ENCODE results near the gene ARHGEF12.

The ARHGEF12 gene

GRCh38 chr11:120339394-120339890 is 3.2 kb downstream of the ARHGEF12 start:
- DNase-seq (ENCODE audit: low read depth), result no peak

- no peak for DNase-seq (ENCODE audit: low read depth)
These were observed 4.3 kb downstream of the ARHGEF12 start for GRCh38 chr11:120340529-120340928.

DNA sequence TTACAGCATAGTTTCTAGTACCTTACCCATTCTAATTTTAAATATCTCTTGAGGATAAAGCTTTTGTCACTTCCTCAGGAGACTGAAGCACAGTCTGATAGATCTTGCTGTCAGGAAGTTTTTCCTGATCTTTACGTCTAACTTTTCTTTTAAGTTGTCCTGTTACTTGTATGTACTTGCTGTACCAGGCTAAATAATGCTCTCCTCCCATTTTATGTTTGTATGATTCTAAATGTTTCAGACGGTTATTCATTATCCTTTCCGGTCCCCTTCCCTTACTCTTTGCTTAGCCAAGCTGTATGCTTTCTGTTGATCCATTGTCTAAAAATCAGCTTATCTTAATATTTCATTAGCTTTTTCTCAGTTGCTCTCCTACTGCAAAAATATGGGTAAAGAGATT is 6.0 kb downstream of the ARHGEF12 start:
- no peak for DNase-seq (ENCODE audit: low read depth)

DNA sequence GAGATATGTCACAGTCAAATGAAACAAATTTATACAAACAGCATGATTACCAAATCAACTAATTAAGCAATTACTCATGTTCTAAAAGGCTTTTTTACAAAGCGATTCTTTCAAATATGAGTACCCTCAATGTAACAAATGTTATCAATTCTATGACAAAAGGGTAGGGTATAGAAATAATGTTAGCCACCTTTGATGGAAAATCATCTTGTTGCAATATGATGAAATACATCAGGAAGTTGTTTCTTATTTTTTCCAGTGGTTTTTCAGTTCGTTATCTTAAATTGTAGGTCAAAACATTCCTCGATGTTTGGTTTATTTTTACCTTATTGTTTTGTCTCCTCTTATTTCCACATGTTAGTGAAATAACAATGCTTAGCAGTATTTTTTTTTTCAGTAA is 6.5 kb downstream of the ARHGEF12 start:
- no peak for DNase-seq (ENCODE audit: low read depth)

- DNase-seq (ENCODE audit: low read depth), result no peak
These were observed 7.2 kb downstream of the ARHGEF12 start for GRCh38 chr11:120343429-120343828.

- no peak for DNase-seq (ENCODE audit: low read depth)
These were observed 8.2 kb downstream of the ARHGEF12 start for GRCh38 chr11:120344302-120345004.

GRCh38 chr11:120346233-120346632 is 10.0 kb downstream of the ARHGEF12 start:
- no peak for DNase-seq (ENCODE audit: low read depth)

DNA sequence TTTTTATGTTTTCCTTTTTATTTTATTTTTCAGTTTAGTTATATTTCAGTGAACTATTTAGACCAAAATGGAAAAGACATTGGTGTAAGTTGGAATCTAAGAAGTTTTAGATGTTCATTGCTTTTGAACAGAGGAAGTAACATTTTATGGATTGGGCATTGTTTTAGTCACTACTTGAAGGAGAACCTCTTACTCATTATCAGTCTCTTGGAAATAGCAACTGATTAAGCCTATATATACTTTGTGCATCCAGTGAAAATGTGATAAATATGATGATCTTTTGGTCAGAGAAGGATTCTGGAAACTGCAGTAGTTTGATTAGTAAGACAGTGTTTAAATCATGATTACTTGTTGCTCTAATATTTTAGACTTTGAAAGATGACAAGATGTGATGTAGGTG is 14.4 kb downstream of the ARHGEF12 start:
- DNase-seq (ENCODE audit: low read depth), result no peak

GRCh38 chr11:120352405-120352804 is 16.2 kb downstream of the ARHGEF12 start:
- DNase-seq (ENCODE audit: low read depth), result no peak

GRCh38 chr11:120354068-120354467 is 17.9 kb downstream of the ARHGEF12 start:
- DNase-seq (ENCODE audit: low read depth), result no peak

DNA sequence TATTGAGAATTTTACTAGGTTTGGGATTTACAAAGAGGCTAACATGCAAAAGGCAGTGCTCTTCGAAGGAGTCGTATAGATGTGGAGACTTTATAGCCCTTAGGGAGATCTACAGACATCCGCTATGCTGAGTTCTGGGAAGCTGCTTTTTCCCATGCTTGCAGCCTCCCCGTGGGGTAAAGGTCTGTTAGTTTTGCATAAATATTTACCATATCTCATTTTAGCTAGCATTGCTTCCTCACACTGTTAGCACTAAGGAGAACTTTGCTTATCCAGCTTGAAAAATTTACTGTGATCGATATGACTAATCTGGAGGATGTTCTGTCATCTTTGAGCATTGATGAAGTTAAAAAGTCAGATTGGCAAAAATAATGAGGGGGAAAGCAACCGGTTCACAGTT is 18.6 kb downstream of the ARHGEF12 start:
- DNase-seq (ENCODE audit: low read depth), result no peak

GRCh38 chr11:120357620-120358019 is 21.4 kb downstream of the ARHGEF12 start:
- DNase-seq (ENCODE audit: low read depth), result no peak

DNA sequence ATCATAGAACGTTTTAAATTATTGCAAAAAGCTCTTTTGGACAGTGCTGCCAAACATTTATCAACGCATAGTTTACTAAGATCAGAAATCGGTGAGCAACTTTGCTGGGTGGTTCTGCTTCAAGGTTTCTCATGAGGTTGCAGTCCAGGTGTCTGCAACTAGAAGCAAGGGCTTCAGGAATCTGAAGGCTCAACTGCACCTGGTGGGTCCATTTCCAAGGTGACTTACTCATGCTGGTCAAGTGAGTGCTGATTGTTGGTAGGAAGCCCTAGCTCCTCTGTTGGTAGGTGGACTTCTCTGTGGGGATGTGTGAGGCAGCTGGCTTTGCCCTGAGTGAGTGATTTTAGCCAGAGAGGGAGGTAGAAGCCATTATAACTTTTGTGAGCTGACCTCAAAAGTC is 22.5 kb downstream of the ARHGEF12 start:
- DNase-seq (ENCODE audit: low read depth), result no peak

- no peak for DNase-seq (ENCODE audit: low read depth)
These were observed 27.2 kb downstream of the ARHGEF12 start for GRCh38 chr11:120363436-120363835.

- DNase-seq (ENCODE audit: low read depth), result no peak
These were observed 29.3 kb downstream of the ARHGEF12 start for GRCh38 chr11:120365512-120365911.

- no peak for DNase-seq (ENCODE audit: low read depth)
These were observed 36.1 kb downstream of the ARHGEF12 start for GRCh38 chr11:120372296-120372695.

- no peak for DNase-seq (ENCODE audit: low read depth)
These were observed 38.9 kb downstream of the ARHGEF12 start for GRCh38 chr11:120375076-120375475.

- DNase-seq (ENCODE audit: low read depth), result no peak
These were observed 40.5 kb downstream of the ARHGEF12 start for GRCh38 chr11:120376547-120377182.

GRCh38 chr11:120378474-120378873 is 42.3 kb downstream of the ARHGEF12 start:
- DNase-seq (ENCODE audit: low read depth), result no peak

GRCh38 chr11:120381401-120381800 is 45.2 kb downstream of the ARHGEF12 start:
- DNase-seq (ENCODE audit: low read depth), result no peak

DNA sequence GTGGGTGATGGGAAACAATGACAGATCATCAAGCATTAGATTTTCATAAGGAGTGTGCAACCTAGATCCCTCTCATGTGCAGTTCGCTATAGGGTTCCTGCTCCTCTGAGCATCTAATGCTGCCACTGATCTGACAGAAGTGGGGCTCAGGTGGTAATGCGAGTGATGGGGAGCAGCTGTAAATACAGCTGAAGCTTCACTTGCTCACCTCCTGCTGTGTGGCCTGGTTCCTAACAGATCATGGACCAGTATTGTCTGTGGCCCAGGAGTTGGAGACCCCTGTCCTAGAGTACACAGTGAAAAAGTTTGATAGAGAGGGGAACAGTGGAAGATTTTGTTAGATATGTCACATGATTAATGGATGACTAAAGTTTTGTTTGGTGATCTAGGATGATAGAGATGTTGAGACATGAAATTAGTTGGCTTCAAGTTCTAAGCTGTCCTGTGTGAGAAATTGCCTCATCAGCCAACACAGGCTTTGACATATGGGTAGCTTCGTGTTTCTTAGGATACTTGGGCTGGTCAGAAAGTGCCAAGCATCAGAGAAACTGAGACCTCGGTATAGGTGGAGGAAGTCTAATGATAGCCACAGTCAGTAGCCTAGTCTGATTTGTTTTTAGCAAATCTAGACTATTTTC is 47.4 kb downstream of the ARHGEF12 start:
- DNase-seq (ENCODE audit: low read depth), result no peak

GRCh38 chr11:120384476-120384875 is 48.3 kb downstream of the ARHGEF12 start:
- DNase-seq (ENCODE audit: low read depth), result no peak

DNA sequence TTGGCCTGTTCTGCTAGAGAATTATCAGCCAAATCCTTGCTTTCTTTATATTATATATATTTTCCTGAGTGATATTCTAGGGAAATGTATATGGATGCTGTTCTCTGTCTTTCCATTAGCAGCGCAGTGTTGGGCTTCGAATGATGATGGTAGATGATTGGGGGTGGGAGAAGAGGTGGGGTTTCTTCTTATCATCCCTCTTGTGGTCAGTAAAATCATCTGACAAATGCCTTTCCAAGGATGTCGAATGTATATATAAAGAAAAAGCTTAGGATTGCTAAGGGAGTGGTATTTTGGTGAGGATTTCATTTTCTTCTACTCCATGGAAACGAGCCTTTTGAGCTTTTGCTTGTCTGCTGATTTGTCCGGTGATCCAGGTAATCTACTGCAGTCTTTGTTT is 48.9 kb downstream of the ARHGEF12 start:
- DNase-seq (ENCODE audit: low read depth), result no peak

All from stimulated activated CD8-positive, alpha-beta memory T cell treated with anti-CD3 and anti-CD28 coated beads, Interleukin-15, amount 100 ng/mL, for 24 hours (primary cell).